NCI-H2107 (cell line): ENCODE results near the gene MBP.

Experiments used
- DNase-seq: peaks from one replicate; lab custom pipeline; 2025; lab: John Stamatoyannopoulos, UW

MBP gene

GRCh38 chr18:77082316-77082955, 50.1 kb downstream of the MBP start:
- DNase-seq, result no peak

GRCh38 chr18:77081390-77081778, 51.2 kb downstream of the MBP start:
- DNase-seq, result no peak

- no peak for DNase-seq
Observed at GRCh38 chr18:77079954-77080682, 52.5 kb downstream of the MBP start.

GRCh38 chr18:77079088-77079487, 53.5 kb downstream of the MBP start:
- no peak for DNase-seq

- no peak for DNase-seq
Observed at GRCh38 chr18:77078690-77079070, 53.9 kb downstream of the MBP start.

GRCh38 chr18:77077941-77078689, 54.5 kb downstream of the MBP start:
- no peak for DNase-seq

- DNase-seq, result no peak
Observed at GRCh38 chr18:77077401-77077800, 55.2 kb downstream of the MBP start.

GRCh38 chr18:77076111-77076510, 56.5 kb downstream of the MBP start:
- no peak for DNase-seq

GRCh38 chr18:77074431-77074830, 58.2 kb downstream of the MBP start:
- DNase-seq, result no peak

GRCh38 chr18:77073336-77074093, 59.1 kb downstream of the MBP start:
- no peak for DNase-seq

- no peak for DNase-seq
Observed at GRCh38 chr18:77072566-77072965, 60.0 kb downstream of the MBP start.

- DNase-seq, result no peak
Observed at GRCh38 chr18:77071711-77072292, 60.8 kb downstream of the MBP start.

- no peak for DNase-seq
Observed at GRCh38 chr18:77071061-77071460, 61.5 kb downstream of the MBP start.

- DNase-seq, result no peak
Observed at GRCh38 chr18:77070627-77071026, 62.0 kb downstream of the MBP start.

GRCh38 chr18:77069931-77070330, 62.7 kb downstream of the MBP start:
- DNase-seq, result no peak

GRCh38 chr18:77069482-77069881, 63.1 kb downstream of the MBP start:
- DNase-seq, result no peak

- DNase-seq, result peak; percentile 29
Observed at GRCh38 chr18:77068321-77069312, 64.0 kb downstream of the MBP start.

- no peak for DNase-seq
Observed at GRCh38 chr18:77067291-77068061, 65.1 kb downstream of the MBP start.

GRCh38 chr18:77066689-77067088, 65.9 kb downstream of the MBP start:
- DNase-seq, result no peak

GRCh38 chr18:77066101-77066500, 66.5 kb downstream of the MBP start:
- no peak for DNase-seq
